Vagina (tissue), 2 donors: Measurements from ENCODE around the gene TNS3. TPM values are rescaled to one million over a fixed set of nuclear protein-coding genes. Genes with fewer than 3 reads are reported as not detected.

Source experiments
- DNase-seq, 2 donors: peaks; one replicate each; pipeline ENCODE4 v3.0.0-alpha.2; 2017; ENCODE audit errors: extremely low spot score in 2 of 2
- H3K27ac ChIP-seq: fragments of 200-600 bp; sonication (generic); one replicate; pipeline ENCODE4 v1.5.1; 2019
- H3K27me3 ChIP-seq: fragments of 200-600 bp; sonication (generic); one replicate; pipeline ENCODE4 v1.5.1; 2019
- H3K36me3 ChIP-seq, 2 donors: fragments of 200-600 bp; sonication (generic); one replicate each; pipeline ENCODE4 v1.5.1; 2017 to 2019
- H3K4me1 ChIP-seq: fragments of 200-600 bp; sonication (generic); one replicate; pipeline ENCODE4 v1.5.1; 2019
- H3K4me3 ChIP-seq, 2 donors: fragments of 200-600 bp; sonication (generic); 1 replicate in 1 of 2; 2 replicates in 1 of 2; pipeline ENCODE4 v1.5.1; 2016 to 2019
- H3K9me3 ChIP-seq: fragments of 200-600 bp; sonication (generic); one replicate; pipeline ENCODE4 v1.5.1; 2019
- POLR2A ChIP-seq, 2 donors: fragments of 450-650 bp; IDR thresholded peaks; one replicate each; pipeline ENCODE4 v1.6.1; 2017; ENCODE audit warnings: antibody characterized with exemption in 2 of 2, mild to moderate bottlenecking in 2 of 2, moderate library complexity in 2 of 2
- POLR2AphosphoS5 ChIP-seq, 2 donors: sonication (generic); formaldehyde crosslinking; IDR thresholded peaks; one replicate each; pipeline ENCODE4 v1.9.0; 2017; ENCODE audit warnings: antibody characterized with exemption in 2 of 2, mild to moderate bottlenecking in 2 of 2, low read depth in 1 of 2; ENCODE audit not compliant: insufficient read depth in 1 of 2
- intact Hi-C: fragments of 100-400 bp; cut with DNase I; formaldehyde crosslinking; loops from one replicate; pipeline ENCODE4 v1.15.1; 2023
- total RNA-seq: library from RNA; depleted of rRNA; stranded (reverse); fragments of >200 nt; gene quantifications from one replicate; pipeline ENCODE4 v1.2.3, GENCODE V29; 2016
- TF ChIP-seq, protein P1 (sequence below), 3 experiments: fragments of 450-650 bp in 2 of 3; fragments of 200-600 bp in 1 of 3; sonication (generic) in 1 of 3; IDR thresholded peaks; one replicate each; pipeline ENCODE4 v1.5.1; 2017 to 2019; ENCODE audit warnings: antibody characterized with exemption in 3 of 3, mild to moderate bottlenecking in 2 of 3, moderate library complexity in 2 of 3

Gene TNS3
- total RNA-seq, 1 donor from 2014 or later, result 36.8 TPM

DNA sequence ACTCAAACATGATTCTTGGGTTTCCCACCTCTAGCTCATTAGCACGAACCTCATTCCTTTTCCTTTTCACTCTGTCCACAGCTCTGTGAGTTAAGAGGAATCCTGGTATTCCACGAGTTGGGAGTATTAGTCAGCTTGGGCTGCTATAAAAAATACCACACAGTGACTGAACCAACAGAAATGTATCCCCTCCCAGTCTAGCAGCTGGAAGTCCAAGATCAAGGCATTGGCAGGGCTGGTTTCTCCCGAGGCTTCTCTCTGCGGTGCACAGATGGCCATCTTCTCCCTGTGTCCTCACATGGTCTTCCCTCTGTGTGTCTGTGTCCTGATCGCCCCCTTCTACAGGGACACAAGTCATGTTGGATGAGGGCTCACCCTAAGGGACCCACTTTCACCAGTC lies 261.6 kb downstream of the TNS3 start:
- H3K36me3 ChIP-seq, result peaks cover 0 to 5% of the 10 kb centered on the region in 2 donors
- H3K4me1 ChIP-seq, result no peaks in the 10 kb centered on the region
- TF ChIP-seq, protein P1, sequence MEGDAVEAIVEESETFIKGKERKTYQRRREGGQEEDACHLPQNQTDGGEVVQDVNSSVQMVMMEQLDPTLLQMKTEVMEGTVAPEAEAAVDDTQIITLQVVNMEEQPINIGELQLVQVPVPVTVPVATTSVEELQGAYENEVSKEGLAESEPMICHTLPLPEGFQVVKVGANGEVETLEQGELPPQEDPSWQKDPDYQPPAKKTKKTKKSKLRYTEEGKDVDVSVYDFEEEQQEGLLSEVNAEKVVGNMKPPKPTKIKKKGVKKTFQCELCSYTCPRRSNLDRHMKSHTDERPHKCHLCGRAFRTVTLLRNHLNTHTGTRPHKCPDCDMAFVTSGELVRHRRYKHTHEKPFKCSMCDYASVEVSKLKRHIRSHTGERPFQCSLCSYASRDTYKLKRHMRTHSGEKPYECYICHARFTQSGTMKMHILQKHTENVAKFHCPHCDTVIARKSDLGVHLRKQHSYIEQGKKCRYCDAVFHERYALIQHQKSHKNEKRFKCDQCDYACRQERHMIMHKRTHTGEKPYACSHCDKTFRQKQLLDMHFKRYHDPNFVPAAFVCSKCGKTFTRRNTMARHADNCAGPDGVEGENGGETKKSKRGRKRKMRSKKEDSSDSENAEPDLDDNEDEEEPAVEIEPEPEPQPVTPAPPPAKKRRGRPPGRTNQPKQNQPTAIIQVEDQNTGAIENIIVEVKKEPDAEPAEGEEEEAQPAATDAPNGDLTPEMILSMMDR (IDR thresholded peaks at IDR 0.05), result no peak
- TF ChIP-seq POLR2AphosphoS5 (IDR thresholded peaks at IDR 0.05; ENCODE audit: insufficient read depth in 1 of 2, low read depth in 1 of 2) (no peak), POLR2A (IDR thresholded peaks at IDR 0.05) (no peak)
- DNase-seq, result no peak
- intact Hi-C loops, result no loop called here
- H3K27ac ChIP-seq, result no peak overlapping the region
- H3K4me3 ChIP-seq, result no peak overlapping the region
- H3K27me3 ChIP-seq, result no peaks in the 10 kb centered on the region
- H3K9me3 ChIP-seq, result no peaks in the 10 kb centered on the region

DNA sequence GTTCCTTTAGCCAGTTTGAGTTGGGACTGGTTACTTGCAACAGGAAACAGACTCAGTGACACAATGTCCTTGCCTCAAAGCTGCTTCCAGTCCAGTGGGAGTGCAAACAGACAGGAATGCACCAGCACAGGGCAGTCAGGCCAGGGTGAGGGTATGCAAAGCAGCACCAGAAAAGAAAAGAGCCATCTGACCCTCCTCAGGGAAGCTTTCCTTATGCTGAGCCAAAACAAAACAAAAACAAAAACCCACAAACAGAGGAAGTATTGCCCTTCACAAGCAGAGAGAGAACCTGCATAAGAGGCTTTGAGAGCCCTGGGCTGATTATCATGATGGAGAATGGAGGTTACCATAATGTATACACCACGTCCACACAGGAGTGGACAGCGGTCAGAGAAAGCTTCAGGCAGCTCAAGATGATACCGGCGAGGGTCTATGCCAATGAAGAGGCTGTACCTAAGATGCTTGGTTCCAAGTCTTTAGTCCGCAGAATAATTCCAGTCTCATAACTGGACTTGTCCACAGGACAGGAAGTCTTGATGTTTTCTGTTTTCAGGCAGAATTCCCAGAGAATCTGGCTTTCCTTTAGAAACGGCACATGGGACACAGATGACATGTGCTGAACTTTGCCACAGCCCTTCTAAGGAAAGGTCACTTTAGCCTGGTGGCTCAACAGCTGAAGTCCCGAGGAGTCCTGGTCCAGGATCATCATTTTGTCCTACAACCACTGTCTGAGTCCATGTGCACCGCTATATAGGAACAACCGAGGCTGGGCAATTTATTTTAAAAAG lies 263.3 kb downstream of the TNS3 start:
- no peak overlapping the region for H3K27ac ChIP-seq

DNA sequence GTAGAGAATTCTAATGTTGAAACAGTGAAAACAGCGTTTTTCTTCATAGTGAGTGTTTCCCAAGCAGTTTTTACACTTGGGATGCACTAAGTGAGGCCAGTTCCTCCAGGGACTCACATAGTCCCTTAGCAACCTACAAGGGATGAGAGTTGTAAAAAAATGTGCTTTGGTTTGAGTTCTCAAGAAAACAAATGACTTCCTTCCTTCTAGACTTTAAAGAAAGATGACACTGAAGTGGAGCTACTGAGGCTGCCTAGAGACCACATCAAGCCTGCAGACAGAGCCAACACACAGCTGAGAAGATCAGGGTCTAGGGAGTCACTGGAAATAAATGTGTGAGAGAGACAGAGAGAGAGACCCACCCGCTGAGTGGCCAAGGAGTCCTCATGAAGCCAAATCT lies 264.4 kb downstream of the TNS3 start:
- intact Hi-C loops, result no loop called here
- no peak overlapping the region for H3K27ac ChIP-seq
- H3K36me3 ChIP-seq, result peaks cover 0 to 5% of the 10 kb centered on the region in 2 donors
- no peak for DNase-seq
- H3K4me3 ChIP-seq, result no peak overlapping the region
- no peaks in the 10 kb centered on the region for H3K9me3 ChIP-seq
- TF ChIP-seq POLR2AphosphoS5 (IDR thresholded peaks at IDR 0.05; ENCODE audit: insufficient read depth in 1 of 2, low read depth in 1 of 2) (no peak), POLR2A (IDR thresholded peaks at IDR 0.05) (no peak)
- TF ChIP-seq, protein P1 (IDR thresholded peaks at IDR 0.05), result no peak
- H3K27me3 ChIP-seq, result no peaks in the 10 kb centered on the region
- peaks cover 7% of the 10 kb centered on the region for H3K4me1 ChIP-seq

More for the DNA sequence above, 263.3 kb downstream of the TNS3 start:
- no peaks in the 10 kb centered on the region for H3K27me3 ChIP-seq
- peaks cover 0 to 5% of the 10 kb centered on the region in 2 donors for H3K36me3 ChIP-seq
- no peak for DNase-seq
- intact Hi-C loops, result no loop called here
- H3K9me3 ChIP-seq, result no peaks in the 10 kb centered on the region
- H3K4me1 ChIP-seq, result peaks cover 7% of the 10 kb centered on the region
- H3K4me3 ChIP-seq, result no peak overlapping the region
- TF ChIP-seq POLR2A (IDR thresholded peaks at IDR 0.05) (no peak), POLR2AphosphoS5 (IDR thresholded peaks at IDR 0.05; ENCODE audit: insufficient read depth in 1 of 2, low read depth in 1 of 2) (no peak)
- TF ChIP-seq, protein P1 (IDR thresholded peaks at IDR 0.05), result no peak

DNA sequence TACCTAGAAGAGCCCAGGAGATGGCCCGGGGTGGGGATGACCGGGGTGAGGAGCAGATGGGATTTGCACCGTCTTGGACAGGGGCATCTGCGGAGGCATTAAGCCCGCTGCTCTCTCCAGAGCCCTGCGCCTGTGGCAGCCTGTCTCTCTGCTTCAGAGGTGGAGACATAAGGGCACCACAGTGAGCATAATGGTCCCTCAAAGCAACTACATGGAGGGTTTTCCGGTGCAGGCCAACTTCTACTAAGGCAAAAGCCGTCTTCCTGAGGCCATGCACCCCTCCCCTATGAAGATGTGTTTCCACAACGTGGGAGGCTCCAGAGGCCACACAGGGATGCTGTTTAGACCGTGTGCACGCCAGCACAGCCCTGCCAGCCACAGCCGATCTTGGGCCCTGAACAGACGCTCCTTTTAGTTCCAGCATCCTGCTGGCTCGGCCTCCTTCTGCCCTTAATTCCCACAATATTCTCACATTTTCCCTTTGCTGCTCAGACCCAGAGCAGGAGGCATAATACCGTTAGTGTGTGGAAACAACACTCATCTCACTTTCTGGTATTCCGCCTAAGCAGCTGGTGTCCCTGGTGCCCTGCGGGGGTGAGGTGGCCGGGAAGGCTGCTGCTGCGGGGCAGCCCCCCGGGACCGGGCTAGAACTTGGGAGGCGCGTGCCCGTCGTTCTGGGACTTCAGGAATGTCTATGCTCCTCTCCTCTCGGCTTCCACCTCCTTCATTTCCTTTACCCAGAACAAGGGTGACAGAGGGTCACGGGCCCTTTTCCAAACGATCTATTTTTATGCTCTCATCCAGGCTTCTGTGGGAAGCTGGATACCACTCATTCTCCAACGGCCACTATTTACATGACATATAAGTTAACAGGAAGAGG lies 266.9 kb downstream of the TNS3 start:
- no peaks in the 10 kb centered on the region for H3K27me3 ChIP-seq
- TF ChIP-seq POLR2A (IDR thresholded peaks at IDR 0.05) (no peak), POLR2AphosphoS5 (IDR thresholded peaks at IDR 0.05; ENCODE audit: insufficient read depth in 1 of 2, low read depth in 1 of 2) (peak in 1 of 2 donors; percentile 31)
- H3K4me3 ChIP-seq, result peak overlapping the region in 1 of 2 donors; percentile 0
- intact Hi-C loops, result no loop called here
- H3K9me3 ChIP-seq, result no peaks in the 10 kb centered on the region
- H3K4me1 ChIP-seq, result peaks cover 7% of the 10 kb centered on the region
- DNase-seq, result no peak
- H3K36me3 ChIP-seq, result peaks cover 0 to 3% of the 10 kb centered on the region in 2 donors
- peak overlapping the region; percentile 54 for H3K27ac ChIP-seq

DNA sequence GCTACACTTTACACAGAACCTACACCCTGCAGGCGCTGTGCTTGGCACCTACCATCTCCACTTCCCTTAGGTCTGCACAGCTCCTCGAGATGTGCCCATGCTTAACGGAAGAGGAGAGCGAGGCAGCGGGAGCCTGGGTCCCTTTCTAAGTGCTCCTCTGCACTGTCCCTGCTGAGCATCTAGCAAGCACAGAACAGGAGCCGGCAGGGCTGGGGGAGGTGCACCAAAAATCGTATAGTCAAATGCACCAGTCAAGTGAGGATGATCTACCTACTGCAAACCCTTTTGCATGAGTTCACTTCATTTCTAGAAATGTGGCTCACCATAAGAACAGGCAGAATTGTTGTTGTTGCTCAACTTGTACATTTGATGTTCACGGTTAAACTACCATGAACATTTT lies 267.7 kb downstream of the TNS3 start:
- H3K9me3 ChIP-seq, result no peaks in the 10 kb centered on the region
- no peak overlapping the region for H3K27ac ChIP-seq
- no peaks in the 10 kb centered on the region for H3K27me3 ChIP-seq
- TF ChIP-seq, protein P1 (IDR thresholded peaks at IDR 0.05), result no peak
- TF ChIP-seq POLR2A (IDR thresholded peaks at IDR 0.05), result no peak
- TF ChIP-seq POLR2AphosphoS5 (IDR thresholded peaks at IDR 0.05; ENCODE audit: insufficient read depth in 1 of 2, low read depth in 1 of 2), result no peak
- DNase-seq, result no peak
- H3K36me3 ChIP-seq, result peaks cover 0 to 3% of the 10 kb centered on the region in 2 donors
- H3K4me1 ChIP-seq, result peaks cover 7% of the 10 kb centered on the region
- intact Hi-C loops, result no loop called here
- no peak overlapping the region for H3K4me3 ChIP-seq
